ENCODE results near the gene DGAT2L6.
A peak's percentile ranks its signal among the peaks of the same experiment; 100 is the strongest.

Gene DGAT2L6
- total RNA-seq, result 0 reads per million in 2 donors

DNA sequence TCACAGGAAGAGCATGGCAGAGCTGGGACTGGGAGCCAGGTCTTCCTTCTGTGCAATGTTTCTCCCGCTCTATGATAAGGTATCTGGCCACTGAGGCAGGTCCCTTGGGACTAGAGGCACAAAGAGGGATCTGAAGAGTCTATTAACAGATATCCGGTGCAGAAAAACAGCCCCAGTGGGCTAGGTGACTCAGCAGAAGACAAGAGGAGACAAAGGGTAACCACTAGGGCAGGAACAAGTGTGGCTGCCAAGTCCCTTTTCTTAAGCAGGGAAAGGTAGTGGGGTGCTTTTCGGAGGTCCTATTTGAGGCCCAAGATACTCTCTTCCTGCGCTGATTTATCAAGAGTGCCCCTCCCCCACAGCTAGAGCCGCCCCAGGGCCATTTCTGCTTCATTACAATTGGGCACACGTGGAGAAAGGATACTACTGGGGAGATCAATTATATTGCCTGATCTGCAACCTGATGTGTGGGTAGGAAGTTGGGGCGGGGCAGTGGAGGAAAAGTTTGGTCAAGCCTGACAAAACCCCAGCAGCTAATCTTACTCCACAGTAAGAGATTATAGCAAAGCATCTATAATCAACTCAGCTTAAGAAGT lies at the start of gene DGAT2L6:
Gene DGAT2L6, plus strand, starts transcription at position 546 of the 596 bp plus-strand sequence. CDS start 100 bp downstream, outside the sequence.
- DNase-seq, result no peak

GRCh38 chrX:70128071-70128470 lies 49.2 kb upstream of the DGAT2L6 start:
- DNase-seq, result no peak

DNA sequence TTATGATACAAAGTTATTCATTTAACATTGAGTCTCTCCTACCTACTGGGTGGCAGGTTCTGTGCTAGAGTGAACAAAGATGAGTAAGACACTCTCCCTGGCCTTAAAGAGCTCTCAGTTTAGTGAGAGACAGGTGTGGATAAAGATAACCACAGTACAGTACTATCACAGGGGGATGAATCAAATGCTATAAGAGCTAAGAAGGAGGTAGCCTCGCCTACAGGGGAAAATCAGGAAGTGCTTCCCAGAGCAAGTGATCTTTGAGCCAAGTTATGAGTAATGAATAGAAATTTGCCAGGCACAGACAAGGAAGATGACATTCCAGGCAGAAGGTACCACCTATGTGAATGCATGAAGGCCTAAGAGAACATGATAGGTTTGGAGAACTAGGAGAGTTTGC lies 47.5 kb upstream of the DGAT2L6 start:
- no peak for DNase-seq

- no peak for DNase-seq
Observed at GRCh38 chrX:70132224-70132623, 45.1 kb upstream of the DGAT2L6 start.

- no peak for DNase-seq
Observed at GRCh38 chrX:70132877-70133302, 44.4 kb upstream of the DGAT2L6 start.

DNA sequence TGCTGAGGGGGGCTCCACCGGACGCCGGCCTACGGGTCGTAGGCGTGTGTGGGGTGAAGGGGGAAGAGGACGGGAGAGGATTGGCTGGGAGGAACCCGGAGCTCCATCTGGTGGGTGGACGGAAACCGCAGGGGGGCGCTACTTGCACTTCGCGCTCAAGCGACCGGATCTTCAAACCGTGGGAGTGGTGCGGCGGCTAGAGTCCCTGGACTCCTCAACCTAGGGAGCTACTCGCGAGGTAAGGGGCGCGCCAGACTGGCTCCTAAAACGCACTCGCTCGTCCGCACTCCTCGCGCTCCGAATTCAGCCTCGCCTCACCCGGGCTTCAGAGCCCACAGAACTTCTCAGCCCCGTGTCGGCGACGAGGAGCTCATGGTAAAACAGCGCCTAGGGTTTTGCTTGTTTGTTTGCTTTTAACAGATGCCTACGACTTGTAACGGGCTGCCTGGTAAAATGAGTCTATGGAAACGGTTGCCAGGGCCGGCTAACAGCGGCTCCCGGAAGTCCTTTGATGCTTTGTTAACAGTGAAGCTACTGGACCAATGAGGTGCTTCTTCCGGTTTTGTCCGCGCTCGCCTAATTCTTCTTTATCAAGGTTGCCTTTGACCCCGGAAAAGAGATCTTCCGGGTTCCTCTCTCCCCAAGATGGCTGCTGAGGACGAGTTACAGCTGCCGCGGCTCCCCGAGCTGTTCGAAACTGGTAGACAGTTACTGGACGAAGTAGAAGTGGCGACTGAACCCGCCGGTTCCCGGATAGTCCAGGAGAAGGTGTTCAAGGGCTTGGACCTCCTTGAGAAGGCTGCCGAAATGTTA lies 43.8 kb upstream of the DGAT2L6 start, which contains the start of gene IGBP1:
Gene IGBP1, plus strand, starts transcription at position 145 of the 813 bp plus-strand sequence. Its CDS starts 501 bp downstream, at position 646.
- peak; percentile 58 for DNase-seq

- DNase-seq, result no peak
Observed at GRCh38 chrX:70134116-70134477, 43.2 kb upstream of the DGAT2L6 start.

DNA sequence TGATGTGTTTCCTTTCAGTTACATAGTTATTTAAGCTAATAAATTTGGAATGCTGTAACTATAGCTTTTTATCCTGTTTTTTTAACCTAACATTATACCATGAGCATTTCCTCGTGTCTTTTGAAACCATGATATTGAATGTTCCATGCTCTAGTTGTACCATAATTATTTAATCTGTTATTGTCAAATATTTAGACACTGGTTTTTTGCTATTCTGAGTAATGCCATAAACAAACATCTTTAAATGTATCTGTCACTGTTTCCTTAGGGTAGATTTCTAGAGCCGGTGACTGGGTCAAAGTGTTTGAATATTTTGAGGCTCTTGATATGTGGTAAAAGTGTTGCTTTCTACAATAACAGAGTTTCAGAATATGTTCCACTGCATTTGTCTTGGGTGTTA lies 38.7 kb upstream of the DGAT2L6 start:
- no peak for DNase-seq

- DNase-seq, result no peak
Observed at GRCh38 chrX:70139736-70140135, 37.5 kb upstream of the DGAT2L6 start.

- no peak for DNase-seq
Observed at GRCh38 chrX:70141373-70141772, 35.9 kb upstream of the DGAT2L6 start.

GRCh38 chrX:70166601-70167590 lies 10.4 kb upstream of the DGAT2L6 start:
- no peak for DNase-seq

DNA sequence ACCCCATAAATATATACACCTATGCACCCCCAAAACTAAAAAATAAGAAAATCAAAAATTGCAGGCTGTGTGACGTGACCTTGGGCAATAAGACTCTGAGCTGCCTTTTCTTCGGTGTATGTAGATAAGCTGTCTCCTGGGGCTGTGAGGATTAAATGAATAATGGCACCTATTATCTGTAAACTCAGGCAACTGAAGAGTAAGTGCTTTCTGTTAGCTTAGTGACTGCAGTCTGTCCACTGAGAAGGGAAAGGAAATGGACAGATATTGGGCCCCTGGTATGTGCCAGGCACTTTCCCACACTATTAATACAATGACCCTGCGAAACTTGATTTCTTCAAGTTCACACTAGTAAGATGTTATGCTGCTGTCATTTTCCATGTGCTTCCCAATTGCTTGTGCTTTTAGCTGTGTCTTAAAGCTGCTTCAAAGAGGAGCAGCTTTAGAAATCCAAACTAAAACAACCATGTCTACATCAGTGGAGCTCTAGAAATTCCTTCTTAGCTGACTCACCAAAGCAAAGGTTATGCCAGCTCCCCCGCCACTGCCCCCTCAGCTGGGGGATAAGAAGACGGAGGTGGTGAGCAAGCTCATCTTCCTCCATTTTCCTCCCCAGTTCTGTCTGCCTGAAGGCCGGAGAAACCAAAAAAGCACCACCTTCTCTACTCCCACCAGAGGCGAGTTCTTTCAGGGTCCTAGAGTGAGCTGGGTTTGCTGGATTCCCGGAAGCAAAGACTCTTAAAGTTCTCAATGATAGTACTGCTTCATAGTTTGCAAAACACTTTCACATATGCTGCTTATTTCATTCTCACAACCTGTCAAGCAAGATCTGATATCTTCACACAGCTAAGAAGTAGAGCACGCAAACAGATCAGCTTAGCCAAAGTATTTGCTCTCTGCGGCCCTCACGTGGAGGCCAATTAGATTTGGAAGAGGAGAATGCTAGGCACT lies 8.8 kb upstream of the DGAT2L6 start:
- no peak for DNase-seq

GRCh38 chrX:70169281-70169680 lies 8.0 kb upstream of the DGAT2L6 start:
- no peak for DNase-seq

- DNase-seq, result no peak
Observed at GRCh38 chrX:70171624-70172023, 5.7 kb upstream of the DGAT2L6 start.

- DNase-seq, result no peak
Observed at GRCh38 chrX:70172221-70172620, 5.1 kb upstream of the DGAT2L6 start.

DNA sequence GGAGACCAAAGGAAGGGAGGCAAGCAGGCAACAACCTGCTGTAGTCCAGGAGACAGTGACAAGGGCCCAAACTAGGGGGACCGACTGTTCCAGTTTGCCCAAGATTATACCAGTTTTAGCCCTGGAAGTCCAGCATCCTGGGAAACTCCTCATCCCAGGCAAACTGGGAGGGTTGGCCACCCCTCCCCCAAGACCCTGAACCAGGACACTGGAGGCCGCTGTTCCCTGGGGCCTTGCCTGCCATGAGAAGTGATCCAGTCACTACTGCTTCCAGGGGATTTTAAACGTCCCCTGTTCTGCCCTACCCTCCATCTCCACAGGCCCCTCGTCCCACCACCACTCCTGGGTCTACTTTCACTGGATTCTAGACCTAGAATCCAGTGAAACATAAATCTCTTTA lies 4.3 kb upstream of the DGAT2L6 start:
- no peak for DNase-seq

- no peak for DNase-seq
Observed at GRCh38 chrX:70174754-70175153, 2.5 kb upstream of the DGAT2L6 start.

- no peak for DNase-seq
Observed at GRCh38 chrX:70175338-70175737, 1.9 kb upstream of the DGAT2L6 start.

- DNase-seq, result no peak
Observed at GRCh38 chrX:70183091-70183490, 5.8 kb downstream of the DGAT2L6 start.

DNA sequence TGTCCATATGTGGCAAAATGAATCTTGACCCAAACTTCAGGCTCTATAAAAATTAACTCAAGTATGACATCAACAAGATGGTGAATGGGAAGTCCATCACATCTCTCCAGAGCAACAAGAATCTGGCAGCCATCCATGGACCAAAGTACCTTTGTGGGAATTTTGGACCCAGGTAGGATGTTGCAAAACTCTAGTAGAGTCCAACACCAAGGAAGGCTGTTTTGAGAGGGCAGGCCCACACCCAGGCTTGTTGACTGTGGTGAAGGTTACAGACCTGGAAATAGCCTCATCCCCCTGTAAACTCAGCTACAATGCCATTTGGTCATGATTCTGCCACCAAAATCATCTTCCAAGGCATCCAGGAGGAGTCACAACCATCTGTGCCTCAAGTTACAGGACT lies 12.9 kb downstream of the DGAT2L6 start:
- DNase-seq, result no peak

- DNase-seq, result peak; percentile 49
Observed at GRCh38 chrX:70196961-70197720, 19.9 kb downstream of the DGAT2L6 start.

Measured in T-helper 9 cell (primary cell).